Measurements from ENCODE around the gene KYAT1. TPM values are rescaled to one million over a fixed set of nuclear protein-coding genes. Genes with fewer than 3 reads are reported as not detected.

Gene KYAT1
- total and polyA plus RNA-seq, 2 of the 13 experiments (the other 11 are each of a cell fraction or from before 2014, with no cell fraction given), result 9.2 to 46.5 TPM

DNA sequence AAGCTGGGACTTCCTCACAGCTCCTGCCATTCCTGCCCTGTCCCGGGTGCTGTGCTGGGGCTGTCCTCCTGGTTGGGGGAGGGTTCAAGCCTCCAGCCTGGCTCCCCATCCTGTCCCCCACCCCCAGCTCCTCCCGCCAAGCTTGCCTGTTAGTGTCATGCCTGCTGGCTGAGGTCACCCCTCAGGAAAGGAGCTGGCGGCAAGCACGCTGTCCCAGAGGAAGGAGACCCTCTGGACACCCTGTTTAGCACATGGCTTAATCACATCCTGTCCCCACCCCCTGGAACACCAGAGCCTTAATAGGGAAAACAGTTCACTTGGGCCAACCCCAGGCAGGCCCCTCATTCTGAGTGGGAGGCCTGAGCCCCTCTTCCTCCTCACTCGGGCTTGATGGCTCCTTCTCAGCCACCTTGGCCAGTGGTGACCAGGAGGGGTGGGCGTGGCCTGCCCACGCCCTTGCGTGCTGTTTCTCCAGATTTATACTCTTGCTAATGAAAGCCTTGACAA is 29.8 kb upstream of the KYAT1 start (continued):
- TF ChIP-seq PATZ1 (CRISPR knock-in tag; IDR thresholded peaks at IDR 0.05) (peak; percentile 76), NR1H2 (CRISPR knock-in tag; IDR thresholded peaks at IDR 0.05; ENCODE audit: borderline replicate concordance, low read depth) (no peak), TBP (CRISPR knock-in tag; IDR thresholded peaks at IDR 0.05) (no peak), JARID2 (CRISPR knock-in tag; IDR thresholded peaks at IDR 0.05; ENCODE audit: insufficient replicate concordance) (no peak), AGO1 (IDR thresholded peaks at IDR 0.05; ENCODE audit: low read depth, low read length, poor library complexity, severe bottlenecking) (peak; percentile 33), KMT2B (CRISPR knock-in tag; IDR thresholded peaks at IDR 0.05) (no peak), IRX3 (CRISPR knock-in tag; IDR thresholded peaks at IDR 0.05; ENCODE audit: borderline replicate concordance, low read depth) (no peak), ZNF781 (CRISPR knock-in tag; IDR thresholded peaks at IDR 0.05; ENCODE audit: borderline replicate concordance, not compliant biosample characterization) (no peak), ETV5 (CRISPR knock-in tag; IDR thresholded peaks at IDR 0.05; ENCODE audit: borderline replicate concordance) (peak; percentile 91), ZNF335 (CRISPR knock-in tag; IDR thresholded peaks at IDR 0.05) (no peak), PPARG (CRISPR knock-in tag; conservative IDR thresholded peaks at IDR 0.05) (0 out of 2 replicates have a peak, but pooled peaks have one; percentile 8), TCF7 (IDR thresholded peaks at IDR 0.05; ENCODE audit: low read depth) (no peak), POLR2AphosphoS2 (IDR thresholded peaks at IDR 0.05; ENCODE audit: low read depth, low read length) (no peak), FOXM1 (CRISPR knock-in tag; IDR thresholded peaks at IDR 0.05) (no peak), MATR3 (CRISPR knock-in tag; IDR thresholded peaks at IDR 0.05) (no peak), ZNF558 (CRISPR knock-in tag; IDR thresholded peaks at IDR 0.05; ENCODE audit: borderline replicate concordance) (no peak), ZNF317 (CRISPR knock-in tag; IDR thresholded peaks at IDR 0.05) (peak; percentile 81; the same call in 1 of the 2 replicates), RAD21 (CRISPR knock-in tag; IDR thresholded peaks at IDR 0.05) (no peak)
- TF ChIP-seq, protein P1, sequence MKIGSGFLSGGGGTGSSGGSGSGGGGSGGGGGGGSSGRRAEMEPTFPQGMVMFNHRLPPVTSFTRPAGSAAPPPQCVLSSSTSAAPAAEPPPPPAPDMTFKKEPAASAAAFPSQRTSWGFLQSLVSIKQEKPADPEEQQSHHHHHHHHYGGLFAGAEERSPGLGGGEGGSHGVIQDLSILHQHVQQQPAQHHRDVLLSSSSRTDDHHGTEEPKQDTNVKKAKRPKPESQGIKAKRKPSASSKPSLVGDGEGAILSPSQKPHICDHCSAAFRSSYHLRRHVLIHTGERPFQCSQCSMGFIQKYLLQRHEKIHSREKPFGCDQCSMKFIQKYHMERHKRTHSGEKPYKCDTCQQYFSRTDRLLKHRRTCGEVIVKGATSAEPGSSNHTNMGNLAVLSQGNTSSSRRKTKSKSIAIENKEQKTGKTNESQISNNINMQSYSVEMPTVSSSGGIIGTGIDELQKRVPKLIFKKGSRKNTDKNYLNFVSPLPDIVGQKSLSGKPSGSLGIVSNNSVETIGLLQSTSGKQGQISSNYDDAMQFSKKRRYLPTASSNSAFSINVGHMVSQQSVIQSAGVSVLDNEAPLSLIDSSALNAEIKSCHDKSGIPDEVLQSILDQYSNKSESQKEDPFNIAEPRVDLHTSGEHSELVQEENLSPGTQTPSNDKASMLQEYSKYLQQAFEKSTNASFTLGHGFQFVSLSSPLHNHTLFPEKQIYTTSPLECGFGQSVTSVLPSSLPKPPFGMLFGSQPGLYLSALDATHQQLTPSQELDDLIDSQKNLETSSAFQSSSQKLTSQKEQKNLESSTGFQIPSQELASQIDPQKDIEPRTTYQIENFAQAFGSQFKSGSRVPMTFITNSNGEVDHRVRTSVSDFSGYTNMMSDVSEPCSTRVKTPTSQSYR (CRISPR knock-in tag; IDR thresholded peaks at IDR 0.05; ENCODE audit: borderline replicate concordance), result peak; percentile 24; the same call in 1 of the 2 replicates
- TF ChIP-seq, protein P2, sequence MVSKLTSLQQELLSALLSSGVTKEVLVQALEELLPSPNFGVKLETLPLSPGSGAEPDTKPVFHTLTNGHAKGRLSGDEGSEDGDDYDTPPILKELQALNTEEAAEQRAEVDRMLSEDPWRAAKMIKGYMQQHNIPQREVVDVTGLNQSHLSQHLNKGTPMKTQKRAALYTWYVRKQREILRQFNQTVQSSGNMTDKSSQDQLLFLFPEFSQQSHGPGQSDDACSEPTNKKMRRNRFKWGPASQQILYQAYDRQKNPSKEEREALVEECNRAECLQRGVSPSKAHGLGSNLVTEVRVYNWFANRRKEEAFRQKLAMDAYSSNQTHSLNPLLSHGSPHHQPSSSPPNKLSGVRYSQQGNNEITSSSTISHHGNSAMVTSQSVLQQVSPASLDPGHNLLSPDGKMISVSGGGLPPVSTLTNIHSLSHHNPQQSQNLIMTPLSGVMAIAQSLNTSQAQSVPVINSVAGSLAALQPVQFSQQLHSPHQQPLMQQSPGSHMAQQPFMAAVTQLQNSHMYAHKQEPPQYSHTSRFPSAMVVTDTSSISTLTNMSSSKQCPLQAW (CRISPR knock-in tag; IDR thresholded peaks at IDR 0.05), result 0 out of 2 replicates have a peak, but pooled peaks have one; percentile 22
- TF ChIP-seq, protein P3, sequence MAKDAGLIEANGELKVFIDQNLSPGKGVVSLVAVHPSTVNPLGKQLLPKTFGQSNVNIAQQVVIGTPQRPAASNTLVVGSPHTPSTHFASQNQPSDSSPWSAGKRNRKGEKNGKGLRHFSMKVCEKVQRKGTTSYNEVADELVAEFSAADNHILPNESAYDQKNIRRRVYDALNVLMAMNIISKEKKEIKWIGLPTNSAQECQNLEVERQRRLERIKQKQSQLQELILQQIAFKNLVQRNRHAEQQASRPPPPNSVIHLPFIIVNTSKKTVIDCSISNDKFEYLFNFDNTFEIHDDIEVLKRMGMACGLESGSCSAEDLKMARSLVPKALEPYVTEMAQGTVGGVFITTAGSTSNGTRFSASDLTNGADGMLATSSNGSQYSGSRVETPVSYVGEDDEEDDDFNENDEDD (CRISPR knock-in tag; IDR thresholded peaks at IDR 0.05; ENCODE audit: borderline replicate concordance), result peak; percentile 26; the same call in 1 of the 2 replicates
- TF ChIP-seq, protein P4, sequence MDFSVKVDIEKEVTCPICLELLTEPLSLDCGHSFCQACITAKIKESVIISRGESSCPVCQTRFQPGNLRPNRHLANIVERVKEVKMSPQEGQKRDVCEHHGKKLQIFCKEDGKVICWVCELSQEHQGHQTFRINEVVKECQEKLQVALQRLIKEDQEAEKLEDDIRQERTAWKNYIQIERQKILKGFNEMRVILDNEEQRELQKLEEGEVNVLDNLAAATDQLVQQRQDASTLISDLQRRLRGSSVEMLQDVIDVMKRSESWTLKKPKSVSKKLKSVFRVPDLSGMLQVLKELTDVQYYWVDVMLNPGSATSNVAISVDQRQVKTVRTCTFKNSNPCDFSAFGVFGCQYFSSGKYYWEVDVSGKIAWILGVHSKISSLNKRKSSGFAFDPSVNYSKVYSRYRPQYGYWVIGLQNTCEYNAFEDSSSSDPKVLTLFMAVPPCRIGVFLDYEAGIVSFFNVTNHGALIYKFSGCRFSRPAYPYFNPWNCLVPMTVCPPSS (IDR thresholded peaks at IDR 0.05), result no peak
